Cerebellar nuclear complex (tissue), 1 donor: ENCODE data around the gene TRIOBP.

Source experiments
- DNase-seq, 2 experiments: peaks; one replicate each; lab custom pipeline; 2025; lab: John Stamatoyannopoulos, UW

TRIOBP gene

GRCh38 chr22:37726241-37726887 is 29.5 kb downstream of the TRIOBP start:
- DNase-seq, result no peak

GRCh38 chr22:37728620-37729019 is 31.8 kb downstream of the TRIOBP start:
- no peak for DNase-seq

- DNase-seq, result no peak
Measured at GRCh38 chr22:37731804-37732471, 35.1 kb downstream of the TRIOBP start.

- DNase-seq, result no peak
Measured at GRCh38 chr22:37732699-37733607, 36.1 kb downstream of the TRIOBP start.

GRCh38 chr22:37733625-37734401 is 37.0 kb downstream of the TRIOBP start:
- no peak for DNase-seq

GRCh38 chr22:37734402-37734700 is 37.5 kb downstream of the TRIOBP start:
- DNase-seq, result no peak

- DNase-seq, result no peak
Measured at GRCh38 chr22:37734964-37735451, 38.2 kb downstream of the TRIOBP start.

GRCh38 chr22:37739035-37739434 is 42.2 kb downstream of the TRIOBP start:
- DNase-seq, result no peak

- no peak for DNase-seq
Measured at GRCh38 chr22:37739611-37740049, 42.8 kb downstream of the TRIOBP start.

- DNase-seq, result no peak
Measured at GRCh38 chr22:37740455-37741311, 43.8 kb downstream of the TRIOBP start.

GRCh38 chr22:37741312-37741795 is 44.5 kb downstream of the TRIOBP start:
- no peak for DNase-seq

GRCh38 chr22:37742376-37743171 is 45.7 kb downstream of the TRIOBP start:
- DNase-seq, result no peak

GRCh38 chr22:37744589-37744988 is 47.7 kb downstream of the TRIOBP start:
- DNase-seq, result no peak

- peak in 1 of 2 experiments; percentile 5 for DNase-seq
Measured at GRCh38 chr22:37745548-37746365, 48.9 kb downstream of the TRIOBP start.

GRCh38 chr22:37746366-37747079 is 49.7 kb downstream of the TRIOBP start:
- DNase-seq, result no peak

- no peak for DNase-seq
Measured at GRCh38 chr22:37747080-37747714, 50.3 kb downstream of the TRIOBP start.

- DNase-seq, result no peak
Measured at GRCh38 chr22:37747715-37748100, 50.9 kb downstream of the TRIOBP start.

GRCh38 chr22:37748659-37749058 is 51.8 kb downstream of the TRIOBP start:
- DNase-seq, result no peak
